ENCODE data around the gene SORCS3.

Gene SORCS3

DNA sequence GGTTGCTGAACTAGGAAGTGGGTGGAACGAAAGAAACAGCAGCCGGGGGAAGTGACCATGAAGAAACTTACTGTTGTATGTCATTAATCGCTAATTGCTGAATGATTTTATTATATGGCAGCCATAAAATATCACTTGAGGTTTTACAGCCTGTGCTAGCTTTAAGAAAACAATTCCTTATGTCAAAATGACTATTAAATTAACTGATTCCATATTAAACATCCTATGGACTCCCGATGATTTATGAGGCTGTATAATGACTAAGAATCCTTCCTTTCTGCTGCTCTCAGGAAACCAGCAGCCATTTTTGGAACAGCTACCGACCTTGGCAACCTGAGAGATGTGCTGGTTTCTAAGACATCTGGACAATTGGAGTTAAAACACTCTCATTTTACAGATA lies 421.9 kb downstream of the SORCS3 start:
- Mint-ChIP-seq H3K27ac (no peak overlapping the region), H3K27me3 (no peaks in the 10 kb centered on the region), H3K4me3 (no peak overlapping the region), H3K36me3 (no peaks in the 10 kb centered on the region), H3K4me1 (no peaks in the 10 kb centered on the region), H3K9me3 (peaks cover 0 to 2% of the 10 kb centered on the region in 2 donors)
- DNase-seq (no peak), ATAC-seq (replicated peaks) (no peak)

GRCh38 chr10:105063796-105064195 lies 422.7 kb downstream of the SORCS3 start:
- Mint-ChIP-seq H3K27ac (no peak overlapping the region), H3K4me1 (no peaks in the 10 kb centered on the region), H3K9me3 (peaks cover 0 to 2% of the 10 kb centered on the region in 2 donors), H3K36me3 (no peaks in the 10 kb centered on the region), H3K4me3 (no peak overlapping the region), H3K27me3 (no peaks in the 10 kb centered on the region)
- DNase-seq (no peak), ATAC-seq (replicated peaks) (peak; percentile 46 to 56)

DNA sequence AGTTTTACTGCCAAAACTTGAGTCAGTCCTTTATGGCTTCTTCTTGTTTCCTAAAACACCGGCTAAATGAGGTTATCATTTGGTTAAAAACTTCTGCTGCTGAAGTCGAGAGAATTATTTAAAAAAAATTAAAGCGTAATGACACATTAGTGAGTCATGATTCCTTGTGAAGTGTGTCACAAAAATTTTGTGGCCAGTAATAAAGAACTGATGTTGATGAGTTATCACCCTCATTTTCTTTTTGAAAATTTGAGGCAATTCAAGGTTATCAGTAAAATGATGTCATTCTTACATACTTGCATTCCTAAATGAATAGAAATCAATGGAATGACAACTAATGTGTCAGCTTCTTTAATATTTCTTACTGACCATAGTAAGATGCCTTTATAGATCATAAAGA lies 427.4 kb downstream of the SORCS3 start:
- Mint-ChIP-seq H3K4me3 (no peak overlapping the region), H3K9me3 (peaks cover 0 to 3% of the 10 kb centered on the region in 2 donors), H3K36me3 (no peaks in the 10 kb centered on the region), H3K27ac (no peak overlapping the region), H3K27me3 (peaks cover 0 to 5% of the 10 kb centered on the region in 2 donors), H3K4me1 (no peaks in the 10 kb centered on the region)
- DNase-seq (no peak), ATAC-seq (replicated peaks) (no peak)

DNA sequence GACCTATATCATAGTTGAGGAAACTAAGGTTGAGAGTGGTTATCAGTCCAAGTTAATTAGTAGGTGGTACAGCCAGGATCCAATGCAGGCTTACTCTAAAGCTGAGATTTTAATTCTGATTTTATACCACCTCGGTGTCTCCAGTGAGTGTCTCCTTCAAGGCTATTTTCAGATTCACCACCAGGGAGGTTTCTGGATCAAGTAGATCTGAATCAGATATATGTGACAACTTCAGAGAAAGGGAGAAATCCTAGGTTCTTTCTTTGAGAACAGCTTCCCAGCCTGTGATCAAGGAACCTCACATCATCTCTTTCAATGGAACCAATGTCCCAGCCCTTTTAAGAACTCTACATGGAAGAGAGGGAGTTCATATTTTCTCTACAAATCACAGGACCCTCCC lies 429.2 kb downstream of the SORCS3 start:
- H3K4me1 Mint-ChIP-seq = no peaks in the 10 kb centered on the region
- no peak overlapping the region for H3K27ac Mint-ChIP-seq
- H3K36me3 Mint-ChIP-seq = no peaks in the 10 kb centered on the region
- H3K4me3 Mint-ChIP-seq = no peak overlapping the region
- H3K27me3 Mint-ChIP-seq = peaks cover 0 to 5% of the 10 kb centered on the region in 2 donors
- peaks cover 0 to 3% of the 10 kb centered on the region in 2 donors for H3K9me3 Mint-ChIP-seq
- DNase-seq (no peak), ATAC-seq (replicated peaks) (no peak)

DNA sequence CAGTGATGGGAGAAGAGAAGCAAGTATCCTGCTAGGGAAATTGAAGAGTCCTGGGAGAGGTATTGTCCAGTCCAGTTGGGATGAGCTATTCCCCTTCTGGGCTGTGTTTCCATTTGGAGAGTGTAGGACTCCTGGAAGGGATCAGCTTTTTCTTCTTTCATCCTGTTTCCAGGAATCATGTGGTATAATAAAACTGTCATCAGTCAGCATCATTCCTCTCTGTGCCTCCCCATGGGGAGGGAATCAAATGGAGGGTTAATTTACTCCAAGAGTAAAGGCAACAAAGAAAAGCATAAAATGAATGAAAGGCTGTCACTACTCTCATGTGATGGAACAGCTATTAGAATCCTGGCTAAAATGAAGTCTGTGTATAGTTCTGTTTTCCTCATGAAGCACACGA lies 429.9 kb downstream of the SORCS3 start:
- H3K4me3 Mint-ChIP-seq = no peak overlapping the region
- no peak overlapping the region for H3K27ac Mint-ChIP-seq
- peaks cover 0 to 5% of the 10 kb centered on the region in 2 donors for H3K27me3 Mint-ChIP-seq
- H3K9me3 Mint-ChIP-seq = peaks cover 0 to 3% of the 10 kb centered on the region in 2 donors
- H3K36me3 Mint-ChIP-seq = no peaks in the 10 kb centered on the region
- DNase-seq = no peak
- no peaks in the 10 kb centered on the region for H3K4me1 Mint-ChIP-seq
- ATAC-seq (replicated peaks) = no peak

DNA sequence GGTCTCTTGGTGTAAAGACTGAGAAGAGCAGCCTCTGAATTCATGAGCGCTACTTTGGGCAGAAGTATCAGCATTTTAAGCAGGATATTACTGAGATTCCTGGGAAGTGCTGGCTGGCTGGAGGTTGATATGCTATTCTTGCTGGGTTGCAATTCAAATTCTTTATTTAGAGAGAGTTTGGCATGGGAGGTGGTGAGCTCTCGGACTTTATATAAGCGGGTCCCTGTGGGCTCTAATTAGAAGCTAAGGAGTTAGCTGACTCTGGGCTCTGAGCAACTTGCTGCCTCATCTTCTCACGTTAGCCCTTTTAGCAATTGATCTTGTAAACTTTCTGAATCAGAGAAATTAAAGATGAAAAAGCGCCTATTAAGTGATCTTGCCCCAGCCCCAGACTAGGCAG lies 430.9 kb downstream of the SORCS3 start:
- no peaks in the 10 kb centered on the region for H3K36me3 Mint-ChIP-seq

DNA sequence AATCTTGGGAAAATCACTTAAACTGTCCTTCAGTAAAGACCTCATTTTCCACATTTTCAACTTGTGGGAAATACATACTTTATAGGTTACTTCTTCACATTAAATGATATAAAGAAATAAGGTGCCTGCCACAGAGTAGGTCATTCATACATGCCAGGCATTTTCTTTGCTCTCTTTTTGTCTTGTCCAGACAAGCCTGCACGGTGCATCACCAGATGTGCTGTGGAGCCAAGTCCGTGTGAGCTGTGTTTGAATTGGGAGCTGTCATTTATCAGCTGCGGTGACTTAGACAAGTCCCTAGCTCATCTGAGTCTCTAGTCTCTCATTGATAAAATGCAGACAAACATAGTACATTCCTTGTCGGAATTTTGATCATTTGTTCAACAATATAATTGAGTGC lies 432.9 kb downstream of the SORCS3 start:
- no peaks in the 10 kb centered on the region for H3K4me1 Mint-ChIP-seq
- H3K9me3 Mint-ChIP-seq = peaks cover 0 to 3% of the 10 kb centered on the region in 2 donors
- no peak overlapping the region for H3K4me3 Mint-ChIP-seq
- H3K27me3 Mint-ChIP-seq = peaks cover 0 to 5% of the 10 kb centered on the region in 2 donors
- H3K36me3 Mint-ChIP-seq = no peaks in the 10 kb centered on the region
- H3K27ac Mint-ChIP-seq = no peak overlapping the region
- no peak for ATAC-seq (replicated peaks)
- no peak for DNase-seq

More for the DNA sequence above, 430.9 kb downstream of the SORCS3 start:
- peaks cover 0 to 3% of the 10 kb centered on the region in 2 donors for H3K9me3 Mint-ChIP-seq
- DNase-seq = no peak
- H3K4me1 Mint-ChIP-seq = no peaks in the 10 kb centered on the region
- H3K4me3 Mint-ChIP-seq = no peak overlapping the region
- no peak for ATAC-seq (replicated peaks)
- H3K27ac Mint-ChIP-seq = no peak overlapping the region
- peaks cover 0 to 5% of the 10 kb centered on the region in 2 donors for H3K27me3 Mint-ChIP-seq

DNA sequence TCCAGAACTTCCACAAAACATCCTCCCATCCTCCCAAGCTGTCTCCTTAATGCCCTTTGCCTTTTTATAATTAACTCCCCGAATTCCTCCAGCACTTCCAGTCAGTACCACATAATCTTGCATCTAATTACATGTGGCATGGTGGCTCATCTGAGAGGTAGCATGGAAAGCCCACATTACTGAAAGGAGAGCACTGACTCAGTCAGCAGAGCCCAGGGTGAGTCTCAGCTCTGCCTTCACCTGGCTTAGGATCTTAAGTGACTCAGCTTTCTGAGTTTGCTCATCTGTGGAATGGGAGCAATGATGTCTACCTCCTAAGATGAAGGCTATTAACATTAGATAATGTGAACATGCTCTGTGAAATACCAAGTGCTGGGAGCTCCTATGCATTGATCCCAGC lies 433.9 kb downstream of the SORCS3 start:
- Mint-ChIP-seq H3K9me3 (peaks cover 0 to 2% of the 10 kb centered on the region in 2 donors), H3K27ac (no peak overlapping the region), H3K4me1 (no peaks in the 10 kb centered on the region), H3K4me3 (no peak overlapping the region), H3K36me3 (no peaks in the 10 kb centered on the region), H3K27me3 (peaks cover 0 to 2% of the 10 kb centered on the region in 2 donors)
- DNase-seq = no peak
- no peak for ATAC-seq (replicated peaks)

GRCh38 chr10:105085980-105086379 lies 444.9 kb downstream of the SORCS3 start:
- Mint-ChIP-seq H3K4me1 (no peaks in the 10 kb centered on the region), H3K9me3 (peaks cover 0 to 7% of the 10 kb centered on the region in 2 donors), H3K4me3 (no peak overlapping the region), H3K36me3 (no peaks in the 10 kb centered on the region), H3K27me3 (no peaks in the 10 kb centered on the region), H3K27ac (no peak overlapping the region)
- DNase-seq (no peak), ATAC-seq (replicated peaks) (no peak)

- no peak overlapping the region for H3K27ac Mint-ChIP-seq
- no peak for ATAC-seq (replicated peaks)
- DNase-seq = no peak
- peaks cover 0 to 2% of the 10 kb centered on the region in 2 donors for H3K9me3 Mint-ChIP-seq
- H3K4me3 Mint-ChIP-seq = no peak overlapping the region
- H3K36me3 Mint-ChIP-seq = no peaks in the 10 kb centered on the region
- no peaks in the 10 kb centered on the region for H3K4me1 Mint-ChIP-seq
- H3K27me3 Mint-ChIP-seq = no peaks in the 10 kb centered on the region
Measured at GRCh38 chr10:105094048-105094447, 453.0 kb downstream of the SORCS3 start.

DNA sequence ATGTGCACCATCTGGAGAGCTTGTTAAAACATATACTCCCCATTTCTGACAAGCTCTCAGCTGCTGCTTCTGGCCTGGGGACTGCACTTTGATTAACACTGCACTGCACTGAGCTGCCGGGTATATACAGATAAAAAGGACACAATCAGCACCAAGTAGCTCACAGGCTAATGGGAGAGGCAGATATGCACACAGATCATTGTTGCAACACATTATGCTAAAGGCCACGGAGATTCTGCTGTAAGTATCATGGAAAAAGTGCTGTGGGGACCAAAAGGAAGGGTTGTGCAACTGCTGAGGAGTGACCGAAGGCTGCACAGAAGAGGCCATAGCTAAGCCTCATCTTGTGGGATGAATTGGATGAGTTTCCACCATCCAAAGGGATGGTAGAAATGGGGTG lies 455.2 kb downstream of the SORCS3 start:
- Mint-ChIP-seq H3K36me3 (no peaks in the 10 kb centered on the region), H3K27ac (no peak overlapping the region), H3K4me3 (no peak overlapping the region), H3K9me3 (no peaks in the 10 kb centered on the region), H3K4me1 (no peaks in the 10 kb centered on the region), H3K27me3 (no peaks in the 10 kb centered on the region)
- DNase-seq = no peak
- no peak for ATAC-seq (replicated peaks)

DNA sequence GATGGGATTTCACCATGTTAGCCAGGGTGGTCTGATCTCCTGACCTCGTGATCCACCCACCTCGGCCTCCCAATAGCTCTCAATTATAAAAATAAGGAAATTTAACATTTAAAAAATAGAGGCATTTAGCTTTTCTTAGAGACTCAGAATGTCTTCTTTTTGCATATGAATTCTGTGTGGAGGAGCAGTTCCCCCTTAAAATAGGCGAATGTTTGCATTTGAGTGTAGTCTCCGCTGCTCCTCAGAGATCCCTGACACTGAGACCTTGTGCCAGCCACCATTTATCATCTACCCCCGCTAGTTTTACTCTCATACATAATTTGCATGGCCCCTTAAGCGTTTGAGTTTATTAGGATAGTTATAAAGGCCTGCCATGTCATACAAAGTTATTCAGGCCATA lies 461.9 kb downstream of the SORCS3 start:
- no peak for DNase-seq
- no peaks in the 10 kb centered on the region for H3K36me3 Mint-ChIP-seq
- H3K27me3 Mint-ChIP-seq = no peaks in the 10 kb centered on the region
- no peak overlapping the region for H3K4me3 Mint-ChIP-seq
- no peak overlapping the region for H3K27ac Mint-ChIP-seq
- no peak for ATAC-seq (replicated peaks)
- H3K4me1 Mint-ChIP-seq = no peaks in the 10 kb centered on the region
- H3K9me3 Mint-ChIP-seq = no peaks in the 10 kb centered on the region

DNA sequence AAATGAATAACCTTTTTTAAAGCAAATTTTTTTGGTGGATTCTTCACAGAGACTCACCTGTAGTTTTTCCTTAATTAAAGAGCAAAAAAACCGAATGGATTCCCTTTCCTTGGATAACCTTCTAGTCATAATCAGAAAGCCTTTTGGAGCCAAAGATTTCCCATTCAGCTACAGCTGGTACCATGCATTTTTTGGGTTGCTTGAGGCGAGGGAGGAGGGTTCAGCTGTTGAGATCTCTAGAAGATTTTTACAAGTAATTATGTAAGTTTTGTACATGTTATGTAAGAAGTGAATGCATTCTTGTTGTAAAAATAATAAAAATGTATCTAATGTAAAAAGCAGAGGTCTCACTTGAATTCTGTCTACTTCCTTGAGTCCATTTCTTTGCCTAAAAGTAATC lies 463.2 kb downstream of the SORCS3 start:
- H3K9me3 Mint-ChIP-seq = no peaks in the 10 kb centered on the region
- DNase-seq = no peak
- no peaks in the 10 kb centered on the region for H3K4me1 Mint-ChIP-seq
- ATAC-seq (replicated peaks) = no peak
- H3K27me3 Mint-ChIP-seq = no peaks in the 10 kb centered on the region
- H3K4me3 Mint-ChIP-seq = no peak overlapping the region
- H3K27ac Mint-ChIP-seq = no peak overlapping the region
- H3K36me3 Mint-ChIP-seq = no peaks in the 10 kb centered on the region

DNA sequence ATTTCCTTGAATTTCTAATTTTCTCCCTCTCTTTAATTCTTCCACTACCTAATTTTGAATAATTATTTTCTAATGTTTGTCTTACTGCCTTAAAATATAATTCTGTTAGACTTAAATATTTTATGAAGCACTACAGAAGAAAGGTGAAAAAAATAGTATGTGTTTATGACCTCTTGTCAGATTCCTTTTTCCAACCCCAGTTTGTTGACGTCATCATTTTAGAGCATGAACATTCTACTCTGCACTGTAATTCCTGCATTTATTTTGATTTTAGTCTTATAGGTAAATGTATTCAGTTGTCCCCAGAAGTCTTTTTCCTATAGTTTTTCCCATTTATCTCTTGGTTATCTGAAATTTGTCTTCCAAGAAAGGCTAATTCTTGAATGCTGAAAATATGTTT lies 468.1 kb downstream of the SORCS3 start:
- Mint-ChIP-seq H3K4me3 (no peak overlapping the region), H3K9me3 (peaks cover 0 to 1% of the 10 kb centered on the region in 2 donors), H3K27ac (no peak overlapping the region), H3K27me3 (no peaks in the 10 kb centered on the region), H3K4me1 (no peaks in the 10 kb centered on the region), H3K36me3 (no peaks in the 10 kb centered on the region)
- no peak for ATAC-seq (replicated peaks)
- DNase-seq = no peak

- Mint-ChIP-seq H3K27me3 (no peaks in the 10 kb centered on the region), H3K36me3 (no peaks in the 10 kb centered on the region), H3K4me3 (no peak overlapping the region), H3K9me3 (peaks cover 0 to 1% of the 10 kb centered on the region in 2 donors), H3K4me1 (no peaks in the 10 kb centered on the region), H3K27ac (no peak overlapping the region)
- no peak for ATAC-seq (replicated peaks)
- DNase-seq = no peak
Measured at GRCh38 chr10:105112862-105113261, 471.8 kb downstream of the SORCS3 start.

DNA sequence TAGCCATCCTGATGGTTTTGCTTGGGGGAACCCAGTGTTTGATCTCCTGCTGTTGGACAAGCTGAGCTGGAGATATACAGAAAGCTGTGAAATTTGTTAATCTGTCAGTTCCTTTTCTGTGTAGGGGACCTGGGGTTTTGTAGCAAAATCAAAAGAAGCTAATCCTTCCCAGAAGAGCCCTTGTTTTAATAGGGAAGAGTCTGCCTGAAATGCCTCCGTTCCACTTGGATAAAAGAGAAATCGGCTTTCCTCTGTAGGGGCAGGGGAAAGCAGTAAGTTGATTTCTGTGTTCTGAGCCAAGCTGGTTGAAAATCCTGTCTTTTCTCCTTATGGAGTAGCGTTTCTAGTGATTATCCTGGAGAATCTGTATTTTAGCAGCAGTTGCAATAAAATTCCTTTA lies 472.6 kb downstream of the SORCS3 start:
- ATAC-seq (replicated peaks) (no peak), DNase-seq (no peak)
- Mint-ChIP-seq H3K9me3 (peaks cover 3 to 5% of the 10 kb centered on the region in 2 donors), H3K27me3 (no peaks in the 10 kb centered on the region), H3K4me1 (no peaks in the 10 kb centered on the region), H3K36me3 (peaks cover 0 to 2% of the 10 kb centered on the region in 2 donors), H3K4me3 (no peak overlapping the region), H3K27ac (no peak overlapping the region)

Data from stimulated activated naive B cell treated with anti-CD40 and anti-IgM and Interleukin-4, amounts not matched to agents 10 μg/mL and 1 μg/mL and 100 μg/mL, for 72 hours (primary cell).